Naive thymus-derived CD4-positive, alpha-beta T cell (primary cell): ENCODE data around the gene GLT1D1. TPM values are rescaled to one million over a fixed set of nuclear protein-coding genes. Genes with fewer than 3 reads are reported as not detected.

Experiments
- ATAC-seq: fragments of 150-1000 bp; cut with Tn5 transposase; 2 replicates; pipeline ENCODE4 v1.10.0; 2021; ENCODE audit warnings: mild to moderate bottlenecking, moderate library complexity
- CTCF ChIA-PET: fragments of 350-600 bp; sonication (Branson Sonifier 250); formaldehyde crosslinking; loops from one replicate; lab custom pipeline; 2021; ENCODE audit warnings: antibody characterized with exemption; lab: Charles Lee
- POLR2A ChIA-PET: fragments of 350-600 bp; sonication (Branson Sonifier 250); formaldehyde crosslinking; loops from one replicate; lab custom pipeline; 2021; ENCODE audit warnings: antibody characterized with exemption, inconsistent platforms; lab: Charles Lee
- DNase-seq, 9 donors: peaks; one replicate each; pipeline versions ENCODE4 v3.0.0 to v3.0.0-alpha.2; 2020 to 2022; ENCODE audit warnings: mixed read lengths in 1 of 9
- H3K27ac ChIP-seq: one replicate; pipeline ENCODE4 v1.7.0; 2013; ENCODE audit warnings: mild to moderate bottlenecking, low read depth, low read length, moderate library complexity
- H3K27me3 ChIP-seq, 2 donors: one replicate each; pipeline ENCODE4 v1.7.0; 2013; ENCODE audit warnings: low read length in 2 of 2, mild to moderate bottlenecking in 2 of 2, moderate library complexity in 2 of 2; ENCODE audit not compliant: control insufficient read depth in 2 of 2, insufficient read depth in 2 of 2
- H3K36me3 ChIP-seq, 3 experiments: 1 replicate in 2 of 3; 2 replicates in 1 of 3; pipeline ENCODE4 v1.7.0; 2013; ENCODE audit warnings: low read length in 3 of 3, mild to moderate bottlenecking in 3 of 3, moderate library complexity in 1 of 3; ENCODE audit not compliant: insufficient read depth in 3 of 3, control insufficient read depth in 2 of 3
- H3K4me1 ChIP-seq, 2 donors: one replicate each; pipeline ENCODE4 v1.7.0; 2013; ENCODE audit warnings: low read length in 2 of 2, mild to moderate bottlenecking in 2 of 2, moderate library complexity in 1 of 2; ENCODE audit not compliant: control insufficient read depth in 2 of 2, insufficient read depth in 2 of 2
- H3K4me3 ChIP-seq: 2 replicates; pipeline ENCODE4 v1.7.0; 2013; ENCODE audit warnings: mild to moderate bottlenecking, low read length
- H3K9me3 ChIP-seq, 3 experiments: 1 replicate in 2 of 3; 2 replicates in 1 of 3; pipeline ENCODE4 v1.7.0; 2013; ENCODE audit warnings: low read length in 3 of 3; ENCODE audit not compliant: control insufficient read depth in 2 of 3
- H3K27ac Mint-ChIP-seq, 9 donors: one replicate each; pipeline ENCODE4 v1.8.0; 2020 to 2022; ENCODE audit warnings: mixed read lengths in 9 of 9, mild to moderate bottlenecking in 8 of 9, moderate library complexity in 5 of 9, inconsistent platforms in 2 of 9
- H3K27me3 Mint-ChIP-seq, 5 donors: one replicate each; pipeline ENCODE4 v1.8.0; 2021 to 2022; ENCODE audit warnings: mixed read lengths in 5 of 5, mild to moderate bottlenecking in 1 of 5
- H3K36me3 Mint-ChIP-seq, 5 donors: one replicate each; pipeline ENCODE4 v1.8.0; 2020 to 2022; ENCODE audit warnings: mixed read lengths in 5 of 5, mild to moderate bottlenecking in 3 of 5, inconsistent platforms in 1 of 5
- H3K4me1 Mint-ChIP-seq, 7 donors: one replicate each; pipeline ENCODE4 v1.8.0; 2020 to 2022; ENCODE audit warnings: mixed read lengths in 7 of 7, mild to moderate bottlenecking in 3 of 7, inconsistent platforms in 1 of 7
- H3K4me3 Mint-ChIP-seq, 10 donors: one replicate each; pipeline ENCODE4 v1.8.0; 2020 to 2022; ENCODE audit warnings: mild to moderate bottlenecking in 10 of 10, mixed read lengths in 10 of 10, moderate library complexity in 6 of 10, inconsistent platforms in 2 of 10
- H3K9me3 Mint-ChIP-seq, 11 donors: one replicate each; pipeline ENCODE4 v1.8.0; 2020 to 2022; ENCODE audit warnings: mixed read lengths in 11 of 11, mild to moderate bottlenecking in 4 of 11, inconsistent platforms in 1 of 11, moderate library complexity in 1 of 11
- intact Hi-C, 2 donors: fragments of 100-400 bp; cut with micrococcal nuclease; formaldehyde crosslinking; loops; one replicate each; pipeline ENCODE4 v1.15.1; 2023
- polyA plus RNA-seq, 2 donors: library from polyadenylated mRNA; unstranded; fragments of 300-500 nt; fragmentation: Illumina TruSeq; gene quantifications; one replicate each; pipeline ENCODE4 v1.2.3, GENCODE V29; 2021
- total RNA-seq, 6 experiments: library from RNA in 5 of 6; stranded (reverse) in 5 of 6; gene quantifications; 1 replicate in 5 of 6; 2 replicates in 1 of 6; pipeline ENCODE4 v1.2.3 and lab custom pipeline; 2021 to 2026

The GLT1D1 gene
- total and polyA plus RNA-seq, 7 experiments from 2014 or later: 0.11 to 16.9 (median 1.1) TPM; not detected in 3

GRCh38 chr12:128961308-128961902 is 108.1 kb downstream of the GLT1D1 start:
- DNase-seq: no peak
- ChIA-PET CTCF (no interaction called here), POLR2A (no interaction called here)
- Histone ChIP-seq H3K36me3 (no peaks in the 10 kb centered on the region), H3K27ac (no peak overlapping the region), H3K9me3 (no peaks in the 10 kb centered on the region), H3K4me3 (no peak overlapping the region), H3K4me1 (no peaks in the 10 kb centered on the region), H3K27me3 (no peaks in the 10 kb centered on the region)
- peaks cover 0 to 6% (median 0%) of the 10 kb centered on the region in 7 donors for H3K4me1 Mint-ChIP-seq
- no peak overlapping the region for H3K4me3 Mint-ChIP-seq
- no peak for ATAC-seq
- intact Hi-C loops: no loop called here
- peaks cover 0 to 3% (median 0%) of the 10 kb centered on the region in 5 donors for H3K36me3 Mint-ChIP-seq
- peaks cover 0 to 8% (median 5%) of the 10 kb centered on the region in 11 donors for H3K9me3 Mint-ChIP-seq
- no peak overlapping the region for H3K27ac Mint-ChIP-seq
- peaks cover 20 to 39% (median 23%) of the 10 kb centered on the region in 5 donors for H3K27me3 Mint-ChIP-seq

GRCh38 chr12:128961957-128962356 is 108.7 kb downstream of the GLT1D1 start:
- ATAC-seq (no peak), DNase-seq (no peak)
- peaks cover 0 to 3% (median 0%) of the 10 kb centered on the region in 5 donors for H3K36me3 Mint-ChIP-seq
- peaks cover 0 to 6% (median 0%) of the 10 kb centered on the region in 7 donors for H3K4me1 Mint-ChIP-seq
- H3K4me1 ChIP-seq: no peaks in the 10 kb centered on the region
- H3K9me3 ChIP-seq: no peaks in the 10 kb centered on the region
- H3K36me3 ChIP-seq: no peaks in the 10 kb centered on the region
- CTCF ChIA-PET: no interaction called here
- no peak overlapping the region for H3K27ac ChIP-seq
- H3K4me3 ChIP-seq: no peak overlapping the region
- no peak overlapping the region for H3K4me3 Mint-ChIP-seq
- intact Hi-C loops: no loop called here
- H3K27me3 ChIP-seq: no peaks in the 10 kb centered on the region
- peaks cover 14 to 35% (median 20%) of the 10 kb centered on the region in 5 donors for H3K27me3 Mint-ChIP-seq
- H3K27ac Mint-ChIP-seq: no peak overlapping the region
- POLR2A ChIA-PET: no interaction called here
- H3K9me3 Mint-ChIP-seq: peaks cover 0 to 7% (median 5%) of the 10 kb centered on the region in 11 donors

- CTCF ChIA-PET: interaction anchor here (0.6 kb wide), 1 partner anchor 162 kb away, joined by 3 read pairs; no protein-coding TSS in a partner anchor
- DNase-seq: no peak
These were observed 113.0 kb downstream of the GLT1D1 start for GRCh38 chr12:128966203-128966810.

GRCh38 chr12:128968668-128969067 is 115.4 kb downstream of the GLT1D1 start:
- Mint-ChIP-seq H3K9me3 (peaks cover 0 to 8% (median 5%) of the 10 kb centered on the region in 11 donors), H3K27me3 (peaks cover 10 to 41% (median 22%) of the 10 kb centered on the region in 5 donors), H3K4me3 (no peak overlapping the region), H3K4me1 (peaks cover 4 to 7% (median 5%) of the 10 kb centered on the region in 7 donors), H3K27ac (no peak overlapping the region), H3K36me3 (peaks cover 0 to 4% (median 0%) of the 10 kb centered on the region in 5 donors)
- H3K9me3 ChIP-seq: no peaks in the 10 kb centered on the region
- CTCF ChIA-PET: no interaction called here
- H3K36me3 ChIP-seq: no peaks in the 10 kb centered on the region
- POLR2A ChIA-PET: no interaction called here
- H3K27ac ChIP-seq: no peak overlapping the region
- H3K4me3 ChIP-seq: no peak overlapping the region
- no peaks in the 10 kb centered on the region for H3K27me3 ChIP-seq
- DNase-seq (no peak), ATAC-seq (no peak)
- H3K4me1 ChIP-seq: no peaks in the 10 kb centered on the region
- intact Hi-C loops: loop anchor here in 1 of 2 donors (2.0 kb wide), 2 partner anchors 942 to 1046 kb away; no protein-coding TSS in a partner anchor

More at GRCh38 chr12:128966203-128966810, 113.0 kb downstream of the GLT1D1 start:
- Histone ChIP-seq H3K9me3 (no peaks in the 10 kb centered on the region), H3K27me3 (no peaks in the 10 kb centered on the region), H3K4me1 (no peaks in the 10 kb centered on the region), H3K36me3 (no peaks in the 10 kb centered on the region), H3K27ac (no peak overlapping the region), H3K4me3 (no peak overlapping the region)
- POLR2A ChIA-PET: no interaction called here
- ATAC-seq: no peak
- Mint-ChIP-seq H3K4me3 (no peak overlapping the region), H3K4me1 (peaks cover 4 to 7% (median 5%) of the 10 kb centered on the region in 7 donors), H3K9me3 (peaks cover 0 to 8% (median 5%) of the 10 kb centered on the region in 11 donors), H3K36me3 (peaks cover 0 to 4% (median 0%) of the 10 kb centered on the region in 5 donors), H3K27me3 (peaks cover 10 to 33% (median 18%) of the 10 kb centered on the region in 5 donors), H3K27ac (no peak overlapping the region)
- intact Hi-C loops: no loop called here

GRCh38 chr12:128969480-128970055 is 116.3 kb downstream of the GLT1D1 start:
- H3K27me3 Mint-ChIP-seq: peaks cover 13 to 44% (median 28%) of the 10 kb centered on the region in 5 donors
- H3K9me3 Mint-ChIP-seq: peaks cover 0 to 8% (median 4%) of the 10 kb centered on the region in 11 donors
- H3K36me3 Mint-ChIP-seq: peaks cover 0 to 4% (median 0%) of the 10 kb centered on the region in 5 donors
- H3K4me3 Mint-ChIP-seq: peak overlapping the region in 5 of 10 donors; percentile 8 to 55 (median 19)
- H3K27ac Mint-ChIP-seq: no peak overlapping the region
- DNase-seq: peak in 1 of 9 donors; percentile 42
- peak; percentile 63 for ATAC-seq
- H3K27ac ChIP-seq: no peak overlapping the region
- CTCF ChIA-PET: no interaction called here
- POLR2A ChIA-PET: no interaction called here
- no peak overlapping the region for H3K4me3 ChIP-seq
- no peaks in the 10 kb centered on the region for H3K4me1 ChIP-seq
- no peaks in the 10 kb centered on the region for H3K9me3 ChIP-seq
- intact Hi-C loops: loop anchor here in 1 of 2 donors (2.0 kb wide), 2 partner anchors 941 to 1045 kb away; no protein-coding TSS in a partner anchor
- H3K36me3 ChIP-seq: no peaks in the 10 kb centered on the region
- no peaks in the 10 kb centered on the region for H3K27me3 ChIP-seq
- peaks cover 4 to 7% (median 5%) of the 10 kb centered on the region in 7 donors for H3K4me1 Mint-ChIP-seq

GRCh38 chr12:128970110-128970509 is 116.8 kb downstream of the GLT1D1 start:
- Histone ChIP-seq H3K27ac (no peak overlapping the region), H3K27me3 (no peaks in the 10 kb centered on the region), H3K4me3 (no peak overlapping the region), H3K4me1 (no peaks in the 10 kb centered on the region), H3K36me3 (no peaks in the 10 kb centered on the region), H3K9me3 (no peaks in the 10 kb centered on the region)
- Mint-ChIP-seq H3K4me3 (no peak overlapping the region), H3K27ac (no peak overlapping the region), H3K4me1 (peaks cover 4 to 7% (median 5%) of the 10 kb centered on the region in 7 donors), H3K9me3 (peaks cover 0 to 8% (median 0%) of the 10 kb centered on the region in 11 donors), H3K36me3 (peaks cover 0 to 4% (median 0%) of the 10 kb centered on the region in 5 donors), H3K27me3 (peaks cover 15 to 44% (median 33%) of the 10 kb centered on the region in 5 donors)
- POLR2A ChIA-PET: no interaction called here
- intact Hi-C loops: no loop called here
- DNase-seq (no peak), ATAC-seq (peak; percentile 4)
- CTCF ChIA-PET: no interaction called here
